Measurements from ENCODE around the gene TOX3. TPM values are rescaled to one million over a fixed set of nuclear protein-coding genes. Genes with fewer than 3 reads are reported as not detected.

Gene TOX3
- total and polyA plus RNA-seq, 2 of the 13 experiments (the other 11 are each of a cell fraction or from before 2014, with no cell fraction given) = 14.5 to 98.6 TPM

DNA sequence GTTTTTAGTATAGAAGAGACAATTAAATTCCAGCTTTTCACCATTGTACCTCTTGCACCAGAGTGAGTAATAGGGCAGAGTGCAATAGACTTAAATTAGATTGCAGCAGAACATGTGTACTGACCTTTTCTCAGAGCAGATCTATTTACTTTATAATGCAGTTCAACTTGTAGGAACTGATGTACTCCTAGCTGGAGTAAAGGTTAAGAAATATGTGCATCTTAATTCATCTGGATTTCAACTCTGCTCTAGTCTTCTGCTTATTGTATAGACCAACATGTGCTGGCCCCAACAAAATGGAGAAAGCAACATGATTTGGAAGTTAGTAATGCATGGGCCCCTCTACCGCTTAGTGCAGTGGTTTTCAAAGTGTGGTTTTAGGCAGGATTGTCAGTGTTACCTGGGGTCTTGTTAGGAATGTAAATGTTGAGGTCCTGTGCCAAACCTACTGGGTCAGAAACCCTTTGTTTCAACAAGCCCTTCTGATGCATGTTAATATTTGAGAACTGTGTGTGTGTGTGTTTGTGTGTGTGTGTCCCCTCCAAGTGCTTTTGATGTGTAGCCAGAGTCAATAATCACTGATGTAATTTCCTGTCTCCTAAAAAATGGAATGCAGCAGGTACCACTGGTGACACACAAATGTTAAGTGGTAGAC is 138.6 kb downstream of the TOX3 start (continued):
- TF ChIP-seq, protein P1, sequence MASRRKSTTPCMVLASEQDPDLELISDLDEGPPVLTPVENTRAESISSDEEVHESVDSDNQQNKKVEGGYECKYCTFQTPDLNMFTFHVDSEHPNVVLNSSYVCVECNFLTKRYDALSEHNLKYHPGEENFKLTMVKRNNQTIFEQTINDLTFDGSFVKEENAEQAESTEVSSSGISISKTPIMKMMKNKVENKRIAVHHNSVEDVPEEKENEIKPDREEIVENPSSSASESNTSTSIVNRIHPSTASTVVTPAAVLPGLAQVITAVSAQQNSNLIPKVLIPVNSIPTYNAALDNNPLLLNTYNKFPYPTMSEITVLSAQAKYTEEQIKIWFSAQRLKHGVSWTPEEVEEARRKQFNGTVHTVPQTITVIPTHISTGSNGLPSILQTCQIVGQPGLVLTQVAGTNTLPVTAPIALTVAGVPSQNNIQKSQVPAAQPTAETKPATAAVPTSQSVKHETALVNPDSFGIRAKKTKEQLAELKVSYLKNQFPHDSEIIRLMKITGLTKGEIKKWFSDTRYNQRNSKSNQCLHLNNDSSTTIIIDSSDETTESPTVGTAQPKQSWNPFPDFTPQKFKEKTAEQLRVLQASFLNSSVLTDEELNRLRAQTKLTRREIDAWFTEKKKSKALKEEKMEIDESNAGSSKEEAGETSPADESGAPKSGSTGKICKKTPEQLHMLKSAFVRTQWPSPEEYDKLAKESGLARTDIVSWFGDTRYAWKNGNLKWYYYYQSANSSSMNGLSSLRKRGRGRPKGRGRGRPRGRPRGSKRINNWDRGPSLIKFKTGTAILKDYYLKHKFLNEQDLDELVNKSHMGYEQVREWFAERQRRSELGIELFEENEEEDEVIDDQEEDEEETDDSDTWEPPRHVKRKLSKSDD (CRISPR knock-in tag; IDR thresholded peaks at IDR 0.05; ENCODE audit: low read depth) = no peak
- no peak for TF ChIP-seq ZFP41 (CRISPR knock-in tag; IDR thresholded peaks at IDR 0.05; ENCODE audit: borderline replicate concordance)
- no peak for TF ChIP-seq CAMTA2 (CRISPR knock-in tag; IDR thresholded peaks at IDR 0.05; ENCODE audit: borderline replicate concordance)
- no peak for TF ChIP-seq AGO2 (optimal IDR thresholded peaks at IDR 0.05; ENCODE audit: low read depth, low read length)
- TF ChIP-seq, protein P2, sequence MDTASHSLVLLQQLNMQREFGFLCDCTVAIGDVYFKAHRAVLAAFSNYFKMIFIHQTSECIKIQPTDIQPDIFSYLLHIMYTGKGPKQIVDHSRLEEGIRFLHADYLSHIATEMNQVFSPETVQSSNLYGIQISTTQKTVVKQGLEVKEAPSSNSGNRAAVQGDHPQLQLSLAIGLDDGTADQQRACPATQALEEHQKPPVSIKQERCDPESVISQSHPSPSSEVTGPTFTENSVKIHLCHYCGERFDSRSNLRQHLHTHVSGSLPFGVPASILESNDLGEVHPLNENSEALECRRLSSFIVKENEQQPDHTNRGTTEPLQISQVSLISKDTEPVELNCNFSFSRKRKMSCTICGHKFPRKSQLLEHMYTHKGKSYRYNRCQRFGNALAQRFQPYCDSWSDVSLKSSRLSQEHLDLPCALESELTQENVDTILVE (CRISPR knock-in tag; IDR thresholded peaks at IDR 0.05) = peak; percentile 3; the same call in 1 of the 2 replicates
- no peak for TF ChIP-seq ARNT (IDR thresholded peaks at IDR 0.05)
- TF ChIP-seq, protein P3, sequence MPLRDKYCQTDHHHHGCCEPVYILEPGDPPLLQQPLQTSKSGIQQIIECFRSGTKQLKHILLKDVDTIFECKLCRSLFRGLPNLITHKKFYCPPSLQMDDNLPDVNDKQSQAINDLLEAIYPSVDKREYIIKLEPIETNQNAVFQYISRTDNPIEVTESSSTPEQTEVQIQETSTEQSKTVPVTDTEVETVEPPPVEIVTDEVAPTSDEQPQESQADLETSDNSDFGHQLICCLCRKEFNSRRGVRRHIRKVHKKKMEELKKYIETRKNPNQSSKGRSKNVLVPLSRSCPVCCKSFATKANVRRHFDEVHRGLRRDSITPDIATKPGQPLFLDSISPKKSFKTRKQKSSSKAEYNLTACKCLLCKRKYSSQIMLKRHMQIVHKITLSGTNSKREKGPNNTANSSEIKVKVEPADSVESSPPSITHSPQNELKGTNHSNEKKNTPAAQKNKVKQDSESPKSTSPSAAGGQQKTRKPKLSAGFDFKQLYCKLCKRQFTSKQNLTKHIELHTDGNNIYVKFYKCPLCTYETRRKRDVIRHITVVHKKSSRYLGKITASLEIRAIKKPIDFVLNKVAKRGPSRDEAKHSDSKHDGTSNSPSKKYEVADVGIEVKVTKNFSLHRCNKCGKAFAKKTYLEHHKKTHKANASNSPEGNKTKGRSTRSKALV (CRISPR knock-in tag; IDR thresholded peaks at IDR 0.05) = 0 out of 2 replicates have a peak, but pooled peaks have one; percentile 19
- TF ChIP-seq, protein P4, sequence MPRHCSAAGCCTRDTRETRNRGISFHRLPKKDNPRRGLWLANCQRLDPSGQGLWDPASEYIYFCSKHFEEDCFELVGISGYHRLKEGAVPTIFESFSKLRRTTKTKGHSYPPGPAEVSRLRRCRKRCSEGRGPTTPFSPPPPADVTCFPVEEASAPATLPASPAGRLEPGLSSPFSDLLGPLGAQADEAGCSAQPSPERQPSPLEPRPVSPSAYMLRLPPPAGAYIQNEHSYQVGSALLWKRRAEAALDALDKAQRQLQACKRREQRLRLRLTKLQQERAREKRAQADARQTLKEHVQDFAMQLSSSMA (CRISPR knock-in tag; IDR thresholded peaks at IDR 0.05) = no peak
- TF ChIP-seq, protein P5, sequence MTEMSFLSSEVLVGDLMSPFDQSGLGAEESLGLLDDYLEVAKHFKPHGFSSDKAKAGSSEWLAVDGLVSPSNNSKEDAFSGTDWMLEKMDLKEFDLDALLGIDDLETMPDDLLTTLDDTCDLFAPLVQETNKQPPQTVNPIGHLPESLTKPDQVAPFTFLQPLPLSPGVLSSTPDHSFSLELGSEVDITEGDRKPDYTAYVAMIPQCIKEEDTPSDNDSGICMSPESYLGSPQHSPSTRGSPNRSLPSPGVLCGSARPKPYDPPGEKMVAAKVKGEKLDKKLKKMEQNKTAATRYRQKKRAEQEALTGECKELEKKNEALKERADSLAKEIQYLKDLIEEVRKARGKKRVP (CRISPR knock-in tag; IDR thresholded peaks at IDR 0.05) = peak in 1 of 2 experiments; percentile 90; a peak in 2 of 4 replicates
- TF ChIP-seq PCBP1 (IDR thresholded peaks at IDR 0.05; ENCODE audit: borderline replicate concordance, low read depth, low read length) = no peak
- peak; percentile 57; the same call in 1 of the 2 replicates for TF ChIP-seq ZFP1 (CRISPR knock-in tag; IDR thresholded peaks at IDR 0.05)
- TF ChIP-seq, protein P6, sequence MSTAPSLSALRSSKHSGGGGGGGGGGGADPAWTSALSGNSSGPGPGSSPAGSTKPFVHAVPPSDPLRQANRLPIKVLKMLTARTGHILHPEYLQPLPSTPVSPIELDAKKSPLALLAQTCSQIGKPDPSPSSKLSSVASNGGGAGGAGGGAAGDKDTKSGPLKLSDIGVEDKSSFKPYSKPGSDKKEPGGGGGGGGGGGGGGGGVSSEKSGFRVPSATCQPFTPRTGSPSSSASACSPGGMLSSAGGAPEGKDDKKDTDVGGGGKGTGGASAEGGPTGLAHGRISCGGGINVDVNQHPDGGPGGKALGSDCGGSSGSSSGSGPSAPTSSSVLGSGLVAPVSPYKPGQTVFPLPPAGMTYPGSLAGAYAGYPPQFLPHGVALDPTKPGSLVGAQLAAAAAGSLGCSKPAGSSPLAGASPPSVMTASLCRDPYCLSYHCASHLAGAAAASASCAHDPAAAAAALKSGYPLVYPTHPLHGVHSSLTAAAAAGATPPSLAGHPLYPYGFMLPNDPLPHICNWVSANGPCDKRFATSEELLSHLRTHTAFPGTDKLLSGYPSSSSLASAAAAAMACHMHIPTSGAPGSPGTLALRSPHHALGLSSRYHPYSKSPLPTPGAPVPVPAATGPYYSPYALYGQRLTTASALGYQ (CRISPR knock-in tag; IDR thresholded peaks at IDR 0.05) = peak; percentile 92
- TF ChIP-seq, protein P7, sequence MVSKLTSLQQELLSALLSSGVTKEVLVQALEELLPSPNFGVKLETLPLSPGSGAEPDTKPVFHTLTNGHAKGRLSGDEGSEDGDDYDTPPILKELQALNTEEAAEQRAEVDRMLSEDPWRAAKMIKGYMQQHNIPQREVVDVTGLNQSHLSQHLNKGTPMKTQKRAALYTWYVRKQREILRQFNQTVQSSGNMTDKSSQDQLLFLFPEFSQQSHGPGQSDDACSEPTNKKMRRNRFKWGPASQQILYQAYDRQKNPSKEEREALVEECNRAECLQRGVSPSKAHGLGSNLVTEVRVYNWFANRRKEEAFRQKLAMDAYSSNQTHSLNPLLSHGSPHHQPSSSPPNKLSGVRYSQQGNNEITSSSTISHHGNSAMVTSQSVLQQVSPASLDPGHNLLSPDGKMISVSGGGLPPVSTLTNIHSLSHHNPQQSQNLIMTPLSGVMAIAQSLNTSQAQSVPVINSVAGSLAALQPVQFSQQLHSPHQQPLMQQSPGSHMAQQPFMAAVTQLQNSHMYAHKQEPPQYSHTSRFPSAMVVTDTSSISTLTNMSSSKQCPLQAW (CRISPR knock-in tag; IDR thresholded peaks at IDR 0.05) = peak; percentile 91
- TF ChIP-seq, protein P8, sequence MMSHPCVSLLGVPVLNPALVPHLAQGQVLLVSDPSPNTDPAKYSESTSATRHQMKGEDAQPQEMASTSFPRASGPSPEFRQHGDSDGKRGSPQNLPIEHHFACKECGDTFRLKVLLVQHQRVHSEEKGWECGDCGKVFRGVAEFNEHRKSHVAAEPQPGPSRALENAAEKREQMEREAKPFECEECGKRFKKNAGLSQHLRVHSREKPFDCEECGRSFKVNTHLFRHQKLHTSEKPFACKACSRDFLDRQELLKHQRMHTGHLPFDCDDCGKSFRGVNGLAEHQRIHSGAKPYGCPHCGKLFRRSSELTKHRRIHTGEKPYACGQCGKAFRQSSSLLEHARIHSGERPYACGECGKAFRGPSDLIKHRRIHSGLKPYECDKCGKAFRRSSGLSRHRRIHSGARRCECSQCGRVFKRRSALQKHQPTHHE (CRISPR knock-in tag; IDR thresholded peaks at IDR 0.05; ENCODE audit: borderline replicate concordance) = no peak
- peak; percentile 83 for TF ChIP-seq KDM1A (CRISPR knock-in tag; IDR thresholded peaks at IDR 0.05)
